NCI-H1694 (cell line): ENCODE data around the gene HCRTR1.
"Not testable (repeated sequence)": the region's sequence is repeated elsewhere in the genome, so short reads cannot be mapped to it uniquely, and the experiment has no call there.

Experiments
- DNase-seq: peaks from one replicate; lab custom pipeline; 2025; lab: John Stamatoyannopoulos, UW

Gene HCRTR1

DNA sequence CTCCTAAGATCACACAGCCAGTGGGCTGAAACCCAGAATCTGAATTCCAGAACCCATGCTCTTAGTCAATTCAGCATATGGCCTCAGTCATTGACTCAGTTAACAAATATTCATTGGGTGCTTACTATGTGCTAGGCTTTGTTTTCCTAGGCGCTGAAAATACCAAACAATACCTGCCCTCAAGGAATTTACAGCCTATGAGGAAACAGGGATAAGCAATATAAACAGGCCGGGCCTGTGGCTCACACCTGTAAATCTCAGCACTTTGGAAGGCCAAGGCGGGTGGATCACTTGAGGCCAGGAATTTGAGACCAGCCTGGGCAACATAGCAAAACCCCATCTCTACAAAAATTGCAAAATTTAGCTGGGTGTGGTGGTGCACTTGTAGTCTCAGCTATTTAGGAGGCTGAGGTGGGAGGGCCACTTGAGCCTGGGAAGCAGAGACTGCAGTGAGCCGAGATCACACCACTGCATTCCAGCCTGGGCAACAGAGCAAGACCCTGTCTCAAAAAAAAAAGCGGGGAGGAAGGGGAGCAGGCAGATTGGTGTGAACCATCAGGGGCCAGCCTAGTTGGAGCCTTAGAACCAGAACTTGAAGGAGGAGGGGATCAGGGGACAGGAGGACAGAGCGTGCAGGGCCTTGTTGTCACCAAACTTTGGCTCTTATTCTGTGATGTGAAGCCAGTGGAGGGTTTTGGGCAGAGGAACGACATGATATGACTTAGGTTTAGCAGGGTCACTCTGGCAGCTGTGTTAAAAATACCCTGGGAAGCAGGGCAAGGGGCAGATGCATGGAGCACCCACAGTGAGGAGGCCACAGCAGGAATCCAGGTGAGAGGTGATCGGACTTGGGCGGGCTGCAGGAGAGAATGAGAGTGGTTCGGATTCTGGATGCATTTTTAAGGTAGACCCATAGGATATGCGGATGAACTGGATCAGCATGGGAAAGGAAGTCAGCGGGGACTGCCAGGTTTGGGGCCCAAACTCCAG is 35.4 kb upstream of the HCRTR1 start:
- no peak for DNase-seq

DNA sequence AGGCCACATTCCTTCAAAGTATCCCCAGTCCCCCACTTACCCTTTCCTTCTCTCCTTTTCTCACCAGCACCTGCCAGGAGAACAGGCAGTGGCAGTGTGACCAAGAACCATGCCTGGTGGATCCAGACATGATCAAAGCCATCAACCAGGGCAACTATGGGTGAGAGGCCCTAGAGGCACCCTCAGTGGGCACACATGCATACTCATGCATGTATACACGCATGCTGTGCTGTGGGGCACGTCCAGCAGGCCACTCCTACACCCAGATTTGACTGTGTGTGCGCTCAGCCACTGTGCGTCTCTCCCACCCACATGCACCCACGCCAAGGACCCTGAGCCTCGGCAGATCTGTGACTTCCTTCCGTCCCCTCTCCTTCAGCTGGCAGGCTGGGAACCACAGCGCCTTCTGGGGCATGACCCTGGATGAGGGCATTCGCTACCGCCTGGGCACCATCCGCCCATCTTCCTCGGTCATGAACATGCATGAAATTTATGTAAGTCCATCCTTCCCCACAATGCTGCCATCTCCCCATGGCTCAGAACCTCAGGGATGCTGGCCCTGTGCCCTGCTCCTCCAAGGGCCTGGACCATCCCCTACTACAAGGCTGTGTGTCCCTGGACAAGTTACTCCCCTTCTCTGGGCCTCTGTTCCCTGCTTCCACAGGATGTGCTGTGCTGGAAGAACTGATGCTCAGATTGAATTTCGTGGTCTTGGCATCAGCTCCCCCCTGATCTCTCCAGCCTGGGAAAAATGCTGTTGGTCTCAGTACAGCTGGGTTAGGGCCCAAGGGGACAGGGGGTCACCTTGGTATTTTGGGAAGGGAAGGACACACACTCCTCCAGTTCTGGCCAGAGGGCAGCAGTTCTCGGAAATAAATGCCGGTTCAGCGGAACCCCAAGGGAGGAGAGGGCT is 34.2 kb upstream of the HCRTR1 start:
- no peak for DNase-seq

DNA sequence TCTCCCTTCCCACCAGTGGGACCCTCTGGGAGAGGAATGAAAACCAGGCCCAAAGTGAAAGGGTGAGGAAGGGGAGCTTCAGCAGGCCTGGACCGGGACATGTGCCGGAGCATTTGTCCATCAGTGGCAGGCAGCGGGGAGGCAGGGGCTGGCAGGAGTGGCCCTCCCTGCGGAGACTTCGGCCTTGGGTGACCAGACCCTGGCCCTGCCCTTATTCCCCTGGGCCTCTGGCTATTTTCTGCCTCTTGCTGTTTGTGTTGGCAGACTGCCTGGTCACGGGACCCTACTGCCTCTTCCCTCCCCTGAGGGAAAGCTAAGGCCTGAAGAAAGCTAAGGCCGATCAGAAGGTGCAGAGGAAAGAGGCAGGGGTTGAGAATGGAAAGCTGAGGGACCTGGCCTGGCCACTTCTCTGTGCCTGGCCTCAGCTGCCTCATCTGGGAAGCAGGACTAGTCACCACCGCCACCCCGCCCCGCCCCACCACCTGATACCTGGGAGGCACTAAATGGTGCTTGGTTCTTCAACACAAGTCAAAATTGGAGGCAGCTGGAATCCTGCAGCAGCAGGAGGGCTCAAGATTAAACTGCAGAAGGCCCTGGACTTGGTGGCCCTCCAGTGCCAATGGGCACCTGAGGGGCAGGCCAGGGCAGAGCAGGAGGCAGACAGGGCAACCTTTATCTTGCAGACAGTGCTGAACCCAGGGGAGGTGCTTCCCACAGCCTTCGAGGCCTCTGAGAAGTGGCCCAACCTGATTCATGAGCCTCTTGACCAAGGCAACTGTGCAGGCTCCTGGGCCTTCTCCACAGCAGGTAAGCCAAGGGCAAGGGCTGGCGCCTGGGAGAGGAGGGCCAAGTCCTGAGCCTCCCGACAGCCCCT is 33.3 kb upstream of the HCRTR1 start:
- DNase-seq = no peak

DNA sequence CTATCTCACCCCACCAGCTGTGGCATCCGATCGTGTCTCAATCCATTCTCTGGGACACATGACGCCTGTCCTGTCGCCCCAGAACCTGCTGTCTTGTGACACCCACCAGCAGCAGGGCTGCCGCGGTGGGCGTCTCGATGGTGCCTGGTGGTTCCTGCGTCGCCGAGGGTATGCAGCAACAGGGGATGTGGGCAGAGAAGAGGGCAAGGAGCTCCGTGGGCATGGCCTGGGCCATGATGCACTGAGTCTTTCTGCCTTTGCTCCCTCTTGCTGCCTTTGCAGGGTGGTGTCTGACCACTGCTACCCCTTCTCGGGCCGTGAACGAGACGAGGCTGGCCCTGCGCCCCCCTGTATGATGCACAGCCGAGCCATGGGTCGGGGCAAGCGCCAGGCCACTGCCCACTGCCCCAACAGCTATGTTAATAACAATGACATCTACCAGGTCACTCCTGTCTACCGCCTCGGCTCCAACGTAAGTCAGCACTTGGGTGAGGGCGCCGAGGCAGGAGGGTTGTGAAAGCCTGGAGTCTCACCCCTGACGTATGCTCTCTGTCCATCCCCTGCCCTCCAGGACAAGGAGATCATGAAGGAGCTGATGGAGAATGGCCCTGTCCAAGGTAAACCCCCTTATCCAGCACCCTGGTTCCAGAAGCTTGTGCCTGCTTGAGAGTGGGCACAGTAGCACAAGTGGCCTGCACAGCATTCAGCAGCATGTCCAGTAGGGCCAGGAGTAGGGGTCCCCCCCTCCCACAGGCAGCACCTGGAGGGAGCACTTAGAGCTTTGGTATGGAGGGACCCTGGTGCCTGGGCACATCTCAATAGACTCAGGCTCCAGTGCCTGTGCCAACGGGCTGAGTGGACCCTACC is 32.4 kb upstream of the HCRTR1 start:
- no peak for DNase-seq

DNA sequence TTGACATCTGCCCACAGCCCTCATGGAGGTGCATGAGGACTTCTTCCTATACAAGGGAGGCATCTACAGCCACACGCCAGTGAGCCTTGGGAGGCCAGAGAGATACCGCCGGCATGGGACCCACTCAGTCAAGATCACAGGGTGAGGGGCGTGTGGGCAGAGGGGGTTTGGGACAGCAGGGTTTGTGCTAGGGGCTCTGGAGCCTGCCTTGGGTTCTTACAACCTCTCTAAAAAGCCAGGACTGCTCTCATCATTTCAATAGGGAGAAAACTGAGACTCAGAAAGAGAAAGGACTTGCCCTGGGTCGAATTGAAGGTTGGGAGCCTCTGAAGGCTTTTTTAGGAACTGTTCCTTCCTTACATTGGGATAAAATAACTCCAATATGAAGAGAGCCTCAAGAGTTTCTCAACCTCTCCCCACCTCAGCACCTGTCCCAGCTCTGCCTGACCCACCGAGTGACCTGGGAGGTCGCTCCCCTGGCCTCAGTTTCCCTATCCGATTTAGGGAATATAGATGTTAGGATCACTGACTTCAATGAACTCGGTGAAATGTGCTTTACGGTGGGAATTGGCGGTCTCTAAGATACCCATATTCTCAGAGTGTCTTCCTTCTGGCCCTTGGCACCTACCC is 31.6 kb upstream of the HCRTR1 start:
- DNase-seq = no peak

DNA sequence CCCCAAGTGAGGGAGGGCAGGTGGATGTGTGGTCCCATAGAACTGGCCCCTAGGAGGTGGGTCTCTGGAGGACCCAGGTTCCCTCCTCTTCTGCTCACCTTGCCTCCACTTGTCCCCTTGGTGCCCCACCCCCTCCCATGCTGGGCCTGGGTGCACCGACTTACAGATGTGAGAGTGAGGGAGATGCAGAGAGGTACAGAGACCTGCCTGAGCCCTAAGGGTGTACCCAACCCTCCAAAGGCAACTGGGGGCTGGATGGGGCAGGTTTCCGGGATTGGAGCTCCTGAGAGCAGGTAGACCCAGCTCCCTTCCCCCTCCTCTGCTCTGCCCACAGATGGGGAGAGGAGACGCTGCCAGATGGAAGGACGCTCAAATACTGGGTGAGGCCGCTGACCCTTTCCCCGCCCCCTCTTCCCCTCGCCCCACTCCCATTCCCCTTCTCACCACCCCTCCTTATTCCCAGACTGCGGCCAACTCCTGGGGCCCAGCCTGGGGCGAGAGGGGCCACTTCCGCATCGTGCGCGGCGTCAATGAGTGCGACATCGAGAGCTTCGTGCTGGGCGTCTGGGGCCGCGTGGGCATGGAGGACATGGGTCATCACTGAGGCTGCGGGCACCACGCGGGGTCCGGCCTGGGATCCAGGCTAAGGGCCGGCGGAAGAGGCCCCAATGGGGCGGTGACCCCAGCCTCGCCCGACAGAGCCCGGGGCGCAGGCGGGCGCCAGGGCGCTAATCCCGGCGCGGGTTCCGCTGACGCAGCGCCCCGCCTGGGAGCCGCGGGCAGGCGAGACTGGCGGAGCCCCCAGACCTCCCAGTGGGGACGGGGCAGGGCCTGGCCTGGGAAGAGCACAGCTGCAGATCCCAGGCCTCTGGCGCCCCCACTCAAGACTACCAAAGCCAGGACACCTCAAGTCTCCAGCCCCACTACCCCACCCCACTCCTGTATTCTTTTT is 30.8 kb upstream of the HCRTR1 start:
- no peak for DNase-seq

DNA sequence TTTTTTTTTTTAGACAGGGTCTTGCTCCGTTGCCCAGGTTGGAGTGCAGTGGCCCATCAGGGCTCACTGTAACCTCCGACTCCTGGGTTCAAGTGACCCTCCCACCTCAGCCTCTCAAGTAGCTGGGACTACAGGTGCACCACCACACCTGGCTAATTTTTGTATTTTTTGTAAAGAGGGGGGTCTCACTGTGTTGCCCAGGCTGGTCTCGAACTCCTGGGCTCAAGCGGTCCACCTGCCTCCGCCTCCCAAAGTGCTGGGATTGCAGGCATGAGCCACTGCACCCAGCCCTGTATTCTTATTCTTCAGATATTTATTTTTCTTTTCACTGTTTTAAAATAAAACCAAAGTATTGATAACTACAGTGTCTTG is 30.2 kb upstream of the HCRTR1 start:
- not testable (repeated sequence) for DNase-seq

DNA sequence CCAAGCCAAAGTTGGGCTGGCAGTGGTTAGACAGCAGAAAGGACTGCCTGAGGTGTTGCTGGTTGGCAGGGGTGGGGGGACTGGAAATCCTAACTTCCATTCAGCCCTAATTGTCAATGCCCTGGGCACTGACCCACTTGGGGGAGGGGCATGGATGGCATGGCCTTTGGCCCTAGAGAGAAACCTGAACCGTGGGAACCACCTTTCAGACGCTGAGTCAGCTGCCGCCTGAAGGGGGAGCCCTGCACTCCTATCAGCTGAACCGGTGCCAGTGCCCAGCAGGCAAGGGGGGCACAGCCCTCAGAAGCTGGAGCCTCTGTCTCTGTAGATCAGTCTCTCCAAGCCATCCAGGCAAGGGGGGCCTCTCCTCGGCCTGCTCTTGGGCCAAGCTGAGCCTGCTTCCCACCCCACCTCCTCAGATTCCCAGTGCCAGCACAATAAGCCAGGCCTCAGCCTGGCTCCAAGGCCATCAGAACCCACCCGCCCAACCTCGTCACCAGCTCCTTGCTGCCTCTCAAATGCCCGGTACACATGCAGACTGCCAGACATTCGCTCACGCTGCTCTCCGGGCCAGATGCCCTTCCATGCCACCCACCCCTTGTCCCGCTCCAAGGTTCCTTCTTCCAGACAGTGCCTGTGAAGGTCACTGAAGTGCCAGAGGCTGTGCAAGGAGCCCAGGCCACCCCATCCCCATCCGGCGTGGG is 29.6 kb upstream of the HCRTR1 start:
- peak; percentile 27 for DNase-seq

DNA sequence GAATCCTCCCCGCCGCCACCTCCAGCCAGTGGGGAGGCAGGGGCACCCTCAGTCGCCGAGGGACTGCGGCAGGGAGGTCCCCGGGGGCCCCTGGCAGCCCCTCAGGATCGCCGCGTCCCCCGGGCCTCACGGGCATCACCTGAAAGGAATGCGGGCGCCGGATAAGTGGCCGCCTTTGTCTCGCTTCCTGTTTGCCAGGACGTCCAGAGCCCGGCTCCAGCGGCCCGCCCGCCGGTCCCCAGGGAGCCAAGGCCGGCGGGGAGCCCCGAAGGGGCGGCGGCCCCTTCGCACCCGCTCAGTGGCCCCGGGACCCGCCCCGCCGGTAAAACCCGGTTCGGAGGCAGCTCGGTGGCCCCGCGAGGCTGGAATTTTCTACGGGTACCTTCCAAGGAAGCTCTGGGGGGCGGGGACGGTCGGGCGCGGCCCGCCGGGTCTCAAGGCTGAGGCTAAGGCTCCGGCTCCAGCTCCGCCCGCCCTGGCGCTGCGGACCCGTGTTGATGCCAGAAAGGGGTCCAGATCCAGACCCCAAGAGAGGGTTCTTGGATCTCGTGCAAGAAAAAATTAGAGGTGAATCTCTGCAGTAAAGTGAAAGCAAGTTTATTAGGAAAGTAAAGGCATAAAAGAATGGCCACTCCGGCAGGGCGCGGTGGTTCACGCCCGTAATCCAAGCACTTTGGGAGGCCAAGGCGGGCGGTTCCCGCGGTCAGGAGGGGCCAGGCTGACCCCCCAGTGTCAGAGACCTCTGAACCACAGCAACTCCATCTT is 28.6 kb upstream of the HCRTR1 start:
- no peak for DNase-seq

DNA sequence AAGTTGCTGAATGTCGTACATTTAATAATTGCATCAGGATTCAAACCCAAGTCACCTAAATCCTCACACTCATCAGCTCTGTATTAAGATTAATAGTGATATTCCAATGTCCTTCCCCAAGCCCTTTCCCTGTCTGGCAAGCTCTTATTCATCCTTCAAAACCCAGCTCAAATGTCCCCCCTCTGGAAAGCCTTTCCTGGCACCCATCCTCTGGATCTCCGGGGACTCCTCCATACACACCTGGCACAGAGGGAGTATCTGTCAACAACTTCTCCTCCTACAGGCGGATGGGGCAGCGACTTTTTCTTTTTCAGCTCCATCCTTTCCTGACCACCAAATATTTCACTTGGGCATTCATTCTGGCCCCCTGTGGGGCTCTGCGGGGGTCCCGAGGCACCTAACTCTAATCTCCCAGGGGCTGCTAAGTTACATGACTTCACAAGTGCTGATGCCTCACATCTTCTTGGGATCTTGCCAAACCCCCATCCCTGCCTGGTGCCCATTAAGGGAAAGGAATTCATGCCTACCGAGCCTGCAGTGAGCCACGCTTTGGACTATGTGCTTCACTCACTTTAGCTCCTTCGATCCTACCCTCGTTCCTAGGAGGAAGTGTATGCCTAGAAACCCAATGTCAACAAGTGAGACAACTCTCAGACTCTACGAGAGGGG is 25.9 kb upstream of the HCRTR1 start:
- no peak for DNase-seq

DNA sequence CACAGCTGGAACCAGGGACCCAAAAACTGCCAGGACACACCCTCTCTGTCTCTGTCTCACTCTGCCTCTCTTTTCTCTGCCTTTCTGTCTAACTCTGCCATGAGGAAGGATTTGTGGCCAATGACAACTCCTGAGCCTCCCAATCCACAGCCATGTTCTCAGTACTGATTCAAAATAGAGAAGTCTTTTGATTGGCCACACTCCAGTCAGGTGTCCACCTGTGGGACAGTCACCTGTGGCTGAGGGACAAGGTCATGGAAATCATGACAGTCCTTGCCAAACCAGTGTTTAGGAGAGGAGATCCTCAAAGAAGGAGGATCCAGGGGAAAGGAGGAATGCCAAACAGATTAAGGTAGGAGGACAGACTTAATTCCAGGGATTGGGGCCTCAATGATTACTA is 25.4 kb upstream of the HCRTR1 start:
- DNase-seq = no peak

DNA sequence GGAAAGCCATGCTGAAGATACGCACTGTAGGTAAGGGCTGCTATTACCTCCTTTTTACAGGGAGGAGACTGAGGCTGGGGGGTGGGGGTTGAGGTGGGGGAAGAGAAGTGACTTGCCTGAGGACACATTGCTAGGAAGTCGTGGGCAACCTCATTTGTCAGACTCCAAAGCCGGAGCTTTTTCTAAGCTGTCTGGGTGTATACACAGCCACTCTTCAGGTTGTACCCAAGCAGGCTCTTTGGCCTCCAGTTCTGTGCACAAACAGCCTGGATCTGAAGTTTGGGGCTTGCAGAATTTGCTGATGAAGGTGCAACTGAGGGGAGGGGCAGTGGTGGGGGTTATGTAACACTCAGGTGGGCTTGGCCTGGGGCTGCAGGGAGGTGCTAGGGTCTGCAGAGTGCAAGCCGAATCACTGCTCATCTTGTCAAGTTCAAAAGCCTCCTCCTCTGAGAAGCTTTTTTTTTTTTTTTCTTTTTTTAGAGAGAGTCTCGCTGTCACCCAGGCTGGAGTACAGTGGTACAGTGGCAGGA is 24.3 kb upstream of the HCRTR1 start:
- no peak for DNase-seq

DNA sequence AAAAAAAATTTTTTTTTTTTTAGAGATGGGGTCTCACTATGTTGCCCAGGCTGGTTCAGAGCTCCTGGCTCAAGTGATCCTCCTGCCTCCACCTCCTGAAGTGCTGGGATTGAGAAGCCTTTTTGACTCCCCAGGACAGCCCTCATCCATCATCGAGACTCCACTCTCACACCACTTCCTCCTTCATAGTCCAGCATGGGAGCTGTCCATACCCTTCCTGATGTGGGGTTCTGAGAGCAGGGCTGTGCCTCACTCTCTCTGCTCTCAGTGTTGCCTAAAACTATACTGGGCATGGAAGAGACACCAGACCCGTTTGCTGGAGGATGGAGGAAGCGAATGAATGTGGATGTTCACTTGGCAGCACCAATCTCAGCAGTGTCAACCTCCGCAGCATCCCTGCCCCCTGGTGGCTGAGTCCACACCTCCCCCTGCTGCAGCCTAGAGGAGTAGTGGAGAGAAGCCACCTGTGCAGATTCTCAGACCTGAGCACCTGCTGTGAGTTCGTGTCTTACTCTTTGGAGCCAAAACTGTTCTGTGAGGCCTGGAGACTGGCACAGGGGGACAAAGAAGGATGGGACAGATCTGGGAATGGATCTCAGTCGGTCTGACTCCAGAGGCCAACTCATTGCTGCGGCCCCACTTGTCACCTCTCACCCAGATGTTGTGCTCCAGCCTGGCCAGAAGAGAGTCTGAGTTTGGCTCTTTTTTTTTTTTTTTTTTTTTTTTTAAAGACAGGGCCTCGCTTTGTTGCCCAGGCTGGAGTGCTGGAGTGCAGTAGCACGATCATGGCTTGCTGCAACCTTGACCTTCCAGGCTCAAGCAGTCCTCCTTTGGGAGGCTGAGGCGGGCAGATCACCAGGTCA is 23.5 kb upstream of the HCRTR1 start:
- peak; percentile 76 for DNase-seq

DNA sequence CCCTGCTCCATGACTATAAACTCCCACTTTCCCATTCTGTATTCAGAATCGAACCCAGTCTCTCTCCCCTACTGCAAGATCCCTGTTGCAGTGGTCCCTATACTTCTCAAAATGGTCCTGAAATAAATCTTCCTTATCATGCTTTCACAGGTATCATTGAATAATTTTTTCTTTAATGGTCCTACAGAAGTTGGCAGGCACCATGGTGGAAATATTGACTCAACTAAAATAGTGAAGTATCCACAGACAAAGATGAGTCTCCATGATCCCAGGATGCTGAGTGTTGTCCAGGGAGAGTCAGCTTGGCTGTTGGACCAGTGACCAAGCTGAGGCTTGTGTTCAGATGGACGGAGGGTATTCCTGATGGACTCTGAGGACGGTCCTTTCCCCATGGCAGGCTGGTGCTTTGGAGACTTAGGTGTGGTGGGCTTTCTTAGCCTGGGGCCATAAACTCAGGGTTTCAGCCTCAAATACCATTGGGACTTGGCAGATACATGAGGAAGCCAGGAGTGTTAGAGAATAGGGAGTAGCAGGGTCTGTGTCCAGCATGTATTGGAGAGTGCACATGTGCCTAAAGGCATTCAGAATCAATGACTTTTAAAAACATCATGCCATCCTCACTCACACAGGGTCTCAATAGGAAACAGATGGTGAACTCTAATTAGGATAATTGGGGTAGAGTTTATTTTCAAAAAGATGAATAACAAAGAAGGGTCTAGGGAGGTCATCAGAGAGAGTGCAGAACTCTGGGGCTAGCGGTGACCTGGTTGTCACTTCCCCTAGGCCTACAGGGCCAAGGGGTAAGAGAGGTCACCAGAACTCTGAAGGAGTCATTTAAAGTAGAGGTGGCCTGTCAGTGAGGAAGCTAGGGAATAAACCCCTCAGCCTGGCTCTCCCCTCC is 21.4 kb upstream of the HCRTR1 start:
- peak; percentile 38 for DNase-seq

DNA sequence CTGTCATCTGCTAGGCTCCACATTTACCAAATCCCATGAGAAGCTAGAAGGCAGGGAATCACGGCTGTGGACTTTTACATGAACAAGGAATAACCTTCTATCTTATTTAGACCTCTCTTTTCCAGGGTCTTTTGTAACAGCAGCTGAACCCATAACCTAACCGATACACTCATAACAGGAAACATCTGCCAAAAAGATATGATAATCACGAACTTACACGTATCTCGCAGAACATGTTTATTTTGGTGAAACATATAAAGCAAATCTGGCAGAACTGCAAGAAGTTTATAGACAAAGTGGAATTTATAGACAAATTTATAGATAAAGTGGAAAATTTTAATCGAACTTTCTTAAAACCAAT is 20.8 kb upstream of the HCRTR1 start:
- DNase-seq = no peak
